Smooth muscle cell (in vitro differentiated cells): Measurements from ENCODE around the gene KRT9. TPM values are rescaled to one million over a fixed set of nuclear protein-coding genes. Genes with fewer than 3 reads are reported as not detected.

Experiments
- DNase-seq: peaks from one replicate; lab custom pipeline; 2025; ENCODE audit not compliant: unreplicated experiment; lab: John Stamatoyannopoulos, UW
- H2AFZ ChIP-seq: fragments of 200-600 bp; sonication (generic); 2 replicates; pipeline ENCODE4 v1.6.0; 2016; ENCODE audit warnings: antibody characterized with exemption, low read depth, mild to moderate bottlenecking
- H3F3A ChIP-seq: fragments of 200-600 bp; sonication (generic); 2 replicates; pipeline ENCODE4 v1.6.0; 2017; ENCODE audit warnings: antibody characterized with exemption, low read depth
- H3K27ac ChIP-seq: fragments of 200-600 bp; sonication (generic); 2 replicates; pipeline ENCODE4 v1.5.1; 2016; ENCODE audit warnings: low read depth, mild to moderate bottlenecking
- H3K27me3 ChIP-seq: fragments of 200-600 bp; sonication (generic); 2 replicates; pipeline ENCODE4 v1.6.1; 2016; ENCODE audit warnings: low read depth, mild to moderate bottlenecking
- H3K36me3 ChIP-seq: fragments of 200-600 bp; sonication (generic); 2 replicates; pipeline ENCODE4 v1.5.1; 2016; ENCODE audit warnings: low read depth
- H3K4me1 ChIP-seq: fragments of 200-600 bp; sonication (generic); 2 replicates; pipeline ENCODE4 v1.5.1; 2016; ENCODE audit warnings: low read depth
- H3K4me2 ChIP-seq: fragments of 200-600 bp; sonication (generic); 2 replicates; pipeline ENCODE4 v1.6.0; 2016; ENCODE audit warnings: mild to moderate bottlenecking
- H3K4me3 ChIP-seq: fragments of 200-600 bp; sonication (generic); 2 replicates; pipeline ENCODE4 v1.5.1; 2016; ENCODE audit warnings: mild to moderate bottlenecking
- H3K79me2 ChIP-seq: fragments of 200-600 bp; sonication (generic); 2 replicates; pipeline ENCODE4 v1.6.0; 2016; ENCODE audit warnings: low read depth, mild to moderate bottlenecking
- H3K9ac ChIP-seq: fragments of 200-600 bp; sonication (generic); 2 replicates; pipeline ENCODE4 v1.6.0; 2016; ENCODE audit warnings: low read depth
- H3K9me3 ChIP-seq: fragments of 200-600 bp; sonication (generic); replicated peaks from 2 replicates; pipeline ENCODE4 v1.5.1; 2016; ENCODE audit warnings: low read depth
- H4K20me1 ChIP-seq: fragments of 200-600 bp; sonication (generic); 2 replicates; pipeline ENCODE4 v1.6.0; 2016; ENCODE audit warnings: low read depth
- CTCF ChIP-seq: fragments of 200-600 bp; sonication (generic); IDR thresholded peaks from 2 replicates; pipeline ENCODE4 v1.5.1; 2017; ENCODE audit warnings: borderline replicate concordance, mild to moderate bottlenecking, antibody characterized with exemption; ENCODE audit not compliant: insufficient read depth, poor library complexity, severe bottlenecking
- WGBS: methylation state at CpG from one replicate; pipeline ENCODE4 v1.1.7; 2016; ENCODE audit warnings: low lambda C conversion rate; 5-methylcytosine and 5-hydroxymethylcytosine counted together
- polyA plus RNA-seq: library from polyadenylated mRNA; unstranded; fragments of >200 nt; fragmentation: Nextera tagmentation; extraction: Ambion mirVana; gene quantifications from 2 replicates; pipeline ENCODE4 v1.2.1, GENCODE V29; 2016
- total RNA-seq: library from RNA; depleted of rRNA; stranded (reverse); fragments of >200 nt; gene quantifications from 2 replicates; pipeline ENCODE4 v1.2.3, GENCODE V29; 2014

KRT9 gene
- total and polyA plus RNA-seq, 2 experiments from 2014 or later = 0.22 TPM; not detected in 1

- H3F3A ChIP-seq = no peaks in the 10 kb centered on the region
- H2AFZ ChIP-seq = no peak overlapping the region
- no peaks in the 10 kb centered on the region for H3K27me3 ChIP-seq
- no peaks in the 10 kb centered on the region for H3K79me2 ChIP-seq
- TF ChIP-seq CTCF = no peak
- H3K4me2 ChIP-seq = no peak overlapping the region
- no peaks in the 10 kb centered on the region for H3K9me3 ChIP-seq
- no peak for DNase-seq
- WGBS = 25% methylated on average over 2 of the region's 2 CpGs
- H3K4me1 ChIP-seq = peaks cover 4% of the 10 kb centered on the region
- no peaks in the 10 kb centered on the region for H3K36me3 ChIP-seq
- no peak overlapping the region for H3K9ac ChIP-seq
- no peak overlapping the region for H3K4me3 ChIP-seq
- H4K20me1 ChIP-seq = no peaks in the 10 kb centered on the region
- H3K27ac ChIP-seq = no peak overlapping the region
Observed at GRCh38 chr17:41602524-41602923, 30.7 kb upstream of the KRT9 start.

DNA sequence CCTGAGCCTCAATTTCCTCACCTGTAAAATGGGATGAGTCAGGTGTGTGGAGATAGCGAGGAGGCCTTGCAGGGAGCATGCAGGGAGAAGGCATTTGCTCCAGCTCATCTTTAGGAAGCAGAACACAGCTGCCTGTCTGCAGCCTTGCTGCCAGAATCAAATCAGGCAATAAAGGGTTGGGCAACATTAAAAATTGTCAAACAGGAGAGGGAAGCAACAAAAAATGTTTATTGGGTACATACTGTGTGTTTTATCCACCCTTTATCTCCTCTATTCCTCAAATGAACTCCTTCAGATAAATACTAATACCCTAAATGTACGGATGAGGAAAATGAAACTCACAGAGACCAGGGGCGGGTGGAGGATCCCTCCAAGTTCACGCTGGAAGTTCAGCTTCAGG, 28.5 kb upstream of the KRT9 start:
- no peaks in the 10 kb centered on the region for H3K36me3 ChIP-seq
- no peaks in the 10 kb centered on the region for H3K27me3 ChIP-seq
- WGBS = 87% methylated on average over 4 of the region's 4 CpGs
- no peaks in the 10 kb centered on the region for H3K79me2 ChIP-seq
- no peaks in the 10 kb centered on the region for H4K20me1 ChIP-seq
- peaks cover 4% of the 10 kb centered on the region for H3K4me1 ChIP-seq
- no peak for DNase-seq
- TF ChIP-seq CTCF = no peak
- H3K4me2 ChIP-seq = no peak overlapping the region
- no peaks in the 10 kb centered on the region for H3K9me3 ChIP-seq
- H3K4me3 ChIP-seq = no peak overlapping the region
- no peaks in the 10 kb centered on the region for H3F3A ChIP-seq
- no peak overlapping the region for H3K9ac ChIP-seq
- no peak overlapping the region for H3K27ac ChIP-seq
- no peak overlapping the region for H2AFZ ChIP-seq

GRCh38 chr17:41599680-41600079, 27.8 kb upstream of the KRT9 start:
- no peak overlapping the region for H3K4me3 ChIP-seq
- H2AFZ ChIP-seq = no peak overlapping the region
- H4K20me1 ChIP-seq = no peaks in the 10 kb centered on the region
- H3K4me1 ChIP-seq = peaks cover 4% of the 10 kb centered on the region
- no peak overlapping the region for H3K27ac ChIP-seq
- no peak for TF ChIP-seq CTCF
- DNase-seq = no peak
- H3K4me2 ChIP-seq = no peak overlapping the region
- H3K27me3 ChIP-seq = no peaks in the 10 kb centered on the region
- no peaks in the 10 kb centered on the region for H3K36me3 ChIP-seq
- no peak overlapping the region for H3K9ac ChIP-seq
- no peaks in the 10 kb centered on the region for H3K9me3 ChIP-seq
- no peaks in the 10 kb centered on the region for H3K79me2 ChIP-seq
- no peaks in the 10 kb centered on the region for H3F3A ChIP-seq
- WGBS = 82% methylated on average over 1 of the region's 1 CpG

DNA sequence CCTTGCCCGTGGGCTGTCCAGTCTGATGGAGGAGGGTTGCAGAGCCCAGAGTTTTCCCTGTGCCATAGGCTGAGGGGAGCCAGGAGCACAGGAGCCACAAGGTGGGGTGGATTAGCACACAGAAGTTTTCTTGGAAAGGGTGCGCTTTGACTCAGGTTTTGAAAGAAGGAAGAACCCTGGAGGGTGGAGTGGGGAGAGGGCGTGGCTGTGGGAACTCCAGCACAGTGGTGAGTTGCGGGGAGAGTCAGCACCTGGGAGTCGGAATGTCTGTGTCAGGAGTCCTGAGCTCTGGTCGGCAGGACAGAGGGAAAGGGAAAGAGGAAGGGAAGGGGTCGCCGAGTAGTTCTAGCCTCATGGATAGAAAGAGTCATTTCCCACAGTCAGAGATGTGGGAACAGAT, 23.7 kb upstream of the KRT9 start:
- H3K27ac ChIP-seq = no peak overlapping the region
- no peak for DNase-seq
- no peak overlapping the region for H3K4me2 ChIP-seq
- no peak overlapping the region for H2AFZ ChIP-seq
- no peaks in the 10 kb centered on the region for H3K27me3 ChIP-seq
- no peaks in the 10 kb centered on the region for H3K79me2 ChIP-seq
- no peaks in the 10 kb centered on the region for H4K20me1 ChIP-seq
- 84% methylated on average over 5 of the region's 8 CpGs for WGBS
- H3K36me3 ChIP-seq = no peaks in the 10 kb centered on the region
- H3K4me3 ChIP-seq = no peak overlapping the region
- H3F3A ChIP-seq = no peaks in the 10 kb centered on the region
- no peaks in the 10 kb centered on the region for H3K9me3 ChIP-seq
- no peak overlapping the region for H3K9ac ChIP-seq
- H3K4me1 ChIP-seq = no peaks in the 10 kb centered on the region
- TF ChIP-seq CTCF = no peak
